Measurements from ENCODE around the gene ZMIZ1. TPM values are rescaled to one million over a fixed set of nuclear protein-coding genes. Genes with fewer than 3 reads are reported as not detected.

Gene ZMIZ1
- total RNA-seq, 1 donor from 2014 or later, result 107 TPM

- no peak for DNase-seq (ENCODE audit: low spot score)
These were observed 2.1 kb upstream of the ZMIZ1 start for GRCh38 chr10:79066411-79067240.

GRCh38 chr10:79067241-79068202, 1.2 kb upstream of the ZMIZ1 start:
- DNase-seq (ENCODE audit: low spot score), result peak; percentile 90

- no peak for DNase-seq (ENCODE audit: low spot score)
These were observed 584 bp upstream of the ZMIZ1 start for GRCh38 chr10:79068203-79068561.

- DNase-seq (ENCODE audit: low spot score), result no peak
These were observed 737 bp downstream of the ZMIZ1 start for GRCh38 chr10:79069325-79070080.

- DNase-seq (ENCODE audit: low spot score), result peak; percentile 42
These were observed 1.4 kb downstream of the ZMIZ1 start for GRCh38 chr10:79070081-79070605.

- DNase-seq (ENCODE audit: low spot score), result peak; percentile 91
These were observed 2.0 kb downstream of the ZMIZ1 start for GRCh38 chr10:79070606-79071395.

GRCh38 chr10:79071396-79071923, 2.7 kb downstream of the ZMIZ1 start:
- no peak for DNase-seq (ENCODE audit: low spot score)

GRCh38 chr10:79072041-79072441, 3.3 kb downstream of the ZMIZ1 start:
- DNase-seq (ENCODE audit: low spot score), result no peak

GRCh38 chr10:79072994-79073645, 4.4 kb downstream of the ZMIZ1 start:
- DNase-seq (ENCODE audit: low spot score), result no peak

- DNase-seq (ENCODE audit: low spot score), result peak; percentile 87
These were observed 5.1 kb downstream of the ZMIZ1 start for GRCh38 chr10:79073784-79074432.

- no peak for DNase-seq (ENCODE audit: low spot score)
These were observed 6.0 kb downstream of the ZMIZ1 start for GRCh38 chr10:79074732-79075131.

- no peak for DNase-seq (ENCODE audit: low spot score)
These were observed 6.7 kb downstream of the ZMIZ1 start for GRCh38 chr10:79075418-79075817.

GRCh38 chr10:79077488-79078173, 8.9 kb downstream of the ZMIZ1 start:
- no peak for DNase-seq (ENCODE audit: low spot score)

- no peak for DNase-seq (ENCODE audit: low spot score)
These were observed 9.7 kb downstream of the ZMIZ1 start for GRCh38 chr10:79078367-79079053.

GRCh38 chr10:79079054-79079397, 10.3 kb downstream of the ZMIZ1 start:
- DNase-seq (ENCODE audit: low spot score), result no peak

GRCh38 chr10:79079490-79080355, 11.0 kb downstream of the ZMIZ1 start:
- DNase-seq (ENCODE audit: low spot score), result no peak

- no peak for DNase-seq (ENCODE audit: low spot score)
These were observed 12.7 kb downstream of the ZMIZ1 start for GRCh38 chr10:79081353-79082034.

Data from mucosa of gallbladder (tissue), 1 donor.